ENCODE measurements around the gene PCDHA11. TPM values are rescaled to one million over a fixed set of nuclear protein-coding genes. Genes with fewer than 3 reads are reported as not detected.
"Not testable (repeated sequence)": the region's sequence is repeated elsewhere in the genome, so short reads cannot be mapped to it uniquely, and the experiment has no call there.

Gene PCDHA11, protein sequence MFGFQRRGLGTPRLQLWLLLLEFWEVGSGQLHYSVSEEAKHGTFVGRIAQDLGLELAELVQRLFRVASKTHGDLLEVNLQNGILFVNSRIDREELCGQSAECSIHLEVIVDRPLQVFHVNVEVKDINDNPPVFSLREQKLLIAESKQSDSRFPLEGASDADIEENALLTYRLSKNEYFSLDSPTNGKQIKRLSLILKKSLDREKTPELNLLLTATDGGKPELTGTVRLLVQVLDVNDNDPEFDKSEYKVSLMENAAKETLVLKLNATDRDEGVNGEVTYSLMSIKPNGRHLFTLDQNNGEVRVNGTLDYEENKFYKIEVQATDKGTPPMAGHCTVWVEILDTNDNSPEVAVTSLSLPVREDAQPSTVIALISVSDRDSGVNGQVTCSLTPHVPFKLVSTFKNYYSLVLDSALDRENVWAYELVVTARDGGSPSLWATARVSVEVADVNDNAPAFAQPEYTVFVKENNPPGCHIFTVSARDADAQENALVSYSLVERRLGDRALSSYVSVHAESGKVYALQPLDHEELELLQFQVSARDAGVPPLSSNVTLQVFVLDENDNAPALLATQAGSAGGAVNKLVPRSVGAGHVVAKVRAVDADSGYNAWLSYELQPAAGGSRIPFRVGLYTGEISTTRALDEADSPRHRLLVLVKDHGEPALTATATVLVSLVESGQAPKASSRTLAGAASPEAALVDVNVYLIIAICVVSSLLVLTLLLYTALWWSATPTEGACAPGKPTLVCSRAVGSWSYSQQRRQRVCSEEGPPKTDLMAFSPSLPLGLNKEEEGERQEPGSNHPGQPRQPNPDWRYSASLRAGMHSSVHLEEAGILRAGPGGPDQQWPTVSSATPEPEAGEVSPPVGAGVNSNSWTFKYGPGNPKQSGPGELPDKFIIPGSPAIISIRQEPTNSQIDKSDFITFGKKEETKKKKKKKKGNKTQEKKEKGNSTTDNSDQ
- under 1 TPM in 2 of 3 donors, not detected in 1; 0.19 to 0.58 TPM for total RNA-seq
- long read RNA-seq, donor 1: 0 reads
- long read RNA-seq, donor 2: 0 reads

GRCh38 chr5:140868721-140869554 lies at the start of gene PCDHA11:
TSS of gene PCDHA11 (plus strand) at chr5:140868957. CDS start at chr5:140869104, 147 bp downstream.
- Histone ChIP-seq H3K9me3 (peaks cover 38% of the 10 kb centered on the region), H3K36me3 (ENCODE audit: low read depth) (no peaks in the 10 kb centered on the region), H3K4me1 (ENCODE audit: low read depth) (no peaks in the 10 kb centered on the region), H3K4me3 (no peak within 1 kb of the TSS)
- ATAC-seq (no peak), DNase-seq (no peak)
- TF ChIP-seq, protein P1, sequence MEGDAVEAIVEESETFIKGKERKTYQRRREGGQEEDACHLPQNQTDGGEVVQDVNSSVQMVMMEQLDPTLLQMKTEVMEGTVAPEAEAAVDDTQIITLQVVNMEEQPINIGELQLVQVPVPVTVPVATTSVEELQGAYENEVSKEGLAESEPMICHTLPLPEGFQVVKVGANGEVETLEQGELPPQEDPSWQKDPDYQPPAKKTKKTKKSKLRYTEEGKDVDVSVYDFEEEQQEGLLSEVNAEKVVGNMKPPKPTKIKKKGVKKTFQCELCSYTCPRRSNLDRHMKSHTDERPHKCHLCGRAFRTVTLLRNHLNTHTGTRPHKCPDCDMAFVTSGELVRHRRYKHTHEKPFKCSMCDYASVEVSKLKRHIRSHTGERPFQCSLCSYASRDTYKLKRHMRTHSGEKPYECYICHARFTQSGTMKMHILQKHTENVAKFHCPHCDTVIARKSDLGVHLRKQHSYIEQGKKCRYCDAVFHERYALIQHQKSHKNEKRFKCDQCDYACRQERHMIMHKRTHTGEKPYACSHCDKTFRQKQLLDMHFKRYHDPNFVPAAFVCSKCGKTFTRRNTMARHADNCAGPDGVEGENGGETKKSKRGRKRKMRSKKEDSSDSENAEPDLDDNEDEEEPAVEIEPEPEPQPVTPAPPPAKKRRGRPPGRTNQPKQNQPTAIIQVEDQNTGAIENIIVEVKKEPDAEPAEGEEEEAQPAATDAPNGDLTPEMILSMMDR (IDR thresholded peaks at IDR 0.05): no peak
- intact Hi-C loops (cut with DNase I, micrococcal nuclease): no loop called here

GRCh38 chr5:140821375-140822280 lies 47.1 kb upstream of the PCDHA11 start, which contains the start of gene PCDHA5:
TSS of gene PCDHA5 (plus strand) at chr5:140821613.
- Histone ChIP-seq H3K36me3 (ENCODE audit: low read depth) (no peaks in the 10 kb centered on the region), H3K9me3 (peaks cover 31% of the 10 kb centered on the region), H3K4me3 (no peak within 1 kb of the TSS), H3K4me1 (ENCODE audit: low read depth) (no peaks in the 10 kb centered on the region)
- ATAC-seq (no peak), DNase-seq (peak in 1 of 3 donors; percentile 26)
- intact Hi-C loops (cut with DNase I, micrococcal nuclease): no loop called here
- TF ChIP-seq, protein P1 (IDR thresholded peaks at IDR 0.05): no peak

DNA sequence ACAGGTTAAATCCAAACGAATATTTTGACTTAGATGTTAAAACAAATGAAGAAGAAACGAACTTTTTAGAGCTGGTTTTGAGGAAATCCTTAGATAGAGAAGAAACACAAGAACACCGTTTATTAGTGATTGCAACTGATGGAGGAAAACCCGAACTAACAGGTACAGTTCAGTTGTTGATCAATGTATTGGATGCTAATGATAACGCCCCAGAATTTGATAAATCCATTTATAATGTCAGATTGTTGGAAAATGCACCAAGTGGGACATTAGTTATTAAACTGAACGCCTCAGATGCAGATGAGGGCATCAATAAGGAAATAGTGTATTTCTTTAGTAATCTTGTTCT lies 46.5 kb upstream of the PCDHA11 start:
- H3K36me3 ChIP-seq (ENCODE audit: low read depth): no peaks in the 10 kb centered on the region
- intact Hi-C loops (cut with DNase I, micrococcal nuclease): no loop called here
- H3K4me1 ChIP-seq (ENCODE audit: low read depth): no peaks in the 10 kb centered on the region
- peaks cover 29% of the 10 kb centered on the region for H3K9me3 ChIP-seq
- TF ChIP-seq, protein P1 (IDR thresholded peaks at IDR 0.05): no peak
- ATAC-seq (no peak), DNase-seq (no peak)
- H3K4me3 ChIP-seq: no peak overlapping the region

DNA sequence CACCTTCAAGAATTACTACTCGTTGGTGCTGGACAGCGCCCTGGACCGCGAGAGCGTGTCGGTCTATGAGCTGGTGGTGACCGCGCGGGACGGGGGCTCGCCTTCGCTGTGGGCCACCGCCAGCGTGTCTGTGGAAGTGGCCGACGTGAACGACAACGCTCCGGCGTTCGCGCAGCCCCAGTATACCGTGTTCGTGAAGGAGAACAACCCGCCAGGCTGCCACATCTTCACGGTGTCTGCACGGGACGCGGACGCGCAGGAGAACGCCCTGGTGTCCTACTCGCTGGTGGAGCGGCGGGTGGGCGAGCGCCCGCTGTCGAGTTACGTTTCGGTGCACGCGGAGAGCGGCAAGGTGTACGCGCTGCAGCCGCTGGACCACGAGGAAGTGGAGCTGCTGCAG lies 45.8 kb upstream of the PCDHA11 start:
- intact Hi-C loops (cut with DNase I, micrococcal nuclease); H3K4me1 ChIP-seq (ENCODE audit: low read depth); ATAC-seq; H3K4me3 ChIP-seq; H3K36me3 ChIP-seq (ENCODE audit: low read depth): not testable (repeated sequence)
- H3K9me3 ChIP-seq: peaks cover 35% of the 10 kb centered on the region
- DNase-seq: peak in 1 of 3 donors; percentile 36

- no peak overlapping the region for H3K4me3 ChIP-seq
- no peak for ATAC-seq
- TF ChIP-seq, protein P1 (IDR thresholded peaks at IDR 0.05): no peak
- H3K4me1 ChIP-seq (ENCODE audit: low read depth): no peaks in the 10 kb centered on the region
- peak in 1 of 3 donors; percentile 44 for DNase-seq
- peaks cover 40% of the 10 kb centered on the region for H3K9me3 ChIP-seq
- intact Hi-C loops (cut with DNase I, micrococcal nuclease): no loop called here
- no peaks in the 10 kb centered on the region for H3K36me3 ChIP-seq (ENCODE audit: low read depth)
These were observed 45.3 kb upstream of the PCDHA11 start for GRCh38 chr5:140823475-140823874.
